IMR-90 (cell line): Measurements from ENCODE around the gene GZMA. TPM values are rescaled to one million over a fixed set of nuclear protein-coding genes. Genes with fewer than 3 reads are reported as not detected.

Source experiments
- ATAC-seq: fragments of 200-7000 bp; cut with Tn5 transposase; 2 replicates; pipeline ENCODE4 v1.9.1; 2020; ENCODE audit warnings: low read depth, mild to moderate bottlenecking, moderate library complexity
- BruUV-seq: library from RNA; stranded (reverse); fragments of 400-500 nt; replicated peaks from 2 replicates; lab custom pipeline; 2021; lab: Mats Ljungman, UMichigan
- CTCF ChIA-PET: fragments of 300-600 bp; formaldehyde crosslinking; extraction: SDS; loops from one replicate; lab custom pipeline; 2021; ENCODE audit warnings: antibody characterized with exemption; lab: Yijun Ruan, JAX
- POLR2A ChIA-PET: fragments of 300-600 bp; sonication (Branson Sonifier 250); formaldehyde crosslinking; loops from one replicate; lab custom pipeline; 2022; ENCODE audit warnings: antibody characterized with exemption; ENCODE audit not compliant: unreplicated experiment; lab: Charles Lee
- DNase-seq: peaks from one replicate; pipeline ENCODE4 v3.0.0; 2013
- H2AFZ ChIP-seq: replicated peaks from 2 replicates; pipeline ENCODE3; 2013; ENCODE audit warnings: low read length, mild to moderate bottlenecking; ENCODE audit not compliant: poor library complexity
- H2AK5ac ChIP-seq: 2 replicates; pipeline ENCODE4 v1.6.1; 2013; ENCODE audit warnings: low read depth, low read length, inconsistent platforms
- H2AK9ac ChIP-seq: replicated peaks from 2 replicates; pipeline ENCODE3; 2013; ENCODE audit warnings: mild to moderate bottlenecking, low read depth, low read length, moderate library complexity; ENCODE audit not compliant: poor library complexity
- H2BK120ac ChIP-seq: 2 replicates; pipeline ENCODE4 v1.6.1; 2013; ENCODE audit warnings: low read depth, low read length, inconsistent platforms
- H2BK15ac ChIP-seq: 3 replicates; pipeline ENCODE4 v1.6.1; 2013; ENCODE audit warnings: low read depth, low read length, inconsistent platforms
- H2BK20ac ChIP-seq: 2 replicates; pipeline ENCODE4 v1.6.1; 2013; ENCODE audit warnings: low read depth, mild to moderate bottlenecking, inconsistent platforms, low read length, moderate library complexity
- H2BK5ac ChIP-seq: 2 replicates; pipeline ENCODE4 v1.6.1; 2013; ENCODE audit warnings: mild to moderate bottlenecking, low read depth, low read length, inconsistent platforms; ENCODE audit not compliant: poor library complexity, severe bottlenecking
- H3K14ac ChIP-seq: replicated peaks from 2 replicates; pipeline ENCODE4 v1.6.1; 2013; ENCODE audit warnings: low read depth, low read length, inconsistent platforms
- H3K18ac ChIP-seq: 2 replicates; pipeline ENCODE4 v1.6.1; 2013; ENCODE audit warnings: low read depth, low read length, control low read depth
- H3K23ac ChIP-seq: 2 replicates; pipeline ENCODE4 v1.6.1; 2013; ENCODE audit warnings: low read depth, low read length, inconsistent platforms
- H3K27ac ChIP-seq: 2 replicates; pipeline ENCODE4 v1.5.1; 2013; ENCODE audit warnings: mild to moderate bottlenecking, control low read depth, low read length; ENCODE audit not compliant: insufficient read depth
- H3K27me3 ChIP-seq: 2 replicates; pipeline ENCODE4 v1.6.1; 2013; ENCODE audit warnings: low read length; ENCODE audit not compliant: control insufficient read depth, insufficient read depth
- H3K36me3 ChIP-seq: 2 replicates; pipeline ENCODE4 v1.6.1; 2013; ENCODE audit warnings: low read length, mixed read lengths; ENCODE audit not compliant: control insufficient read depth, insufficient read depth
- H3K4ac ChIP-seq: 2 replicates; pipeline ENCODE4 v1.6.1; 2013; ENCODE audit warnings: low read depth, low read length, inconsistent platforms
- H3K4me1 ChIP-seq: 2 replicates; pipeline ENCODE4 v1.6.1; 2013; ENCODE audit warnings: low read length, mixed read lengths; ENCODE audit not compliant: control insufficient read depth, insufficient read depth
- H3K4me2 ChIP-seq: 2 replicates; pipeline ENCODE4 v1.6.1; 2013; ENCODE audit warnings: low read depth, mild to moderate bottlenecking, control low read depth, low read length, moderate library complexity
- H3K4me3 ChIP-seq: 2 replicates; pipeline ENCODE4 v1.5.1; 2013; ENCODE audit warnings: low read depth, mild to moderate bottlenecking, control low read depth, low read length, moderate library complexity; ENCODE audit not compliant: insufficient read depth
- H3K56ac ChIP-seq: 2 replicates; pipeline ENCODE4 v1.6.1; 2013; ENCODE audit warnings: low read length, inconsistent platforms; ENCODE audit not compliant: insufficient read depth; ENCODE audit errors: extremely low read depth
- H3K79me1 ChIP-seq, 2 experiments: 2 replicates each; pipeline ENCODE4 v1.6.1; 2013; ENCODE audit warnings: low read length in 2 of 2, inconsistent platforms in 1 of 2, low read depth in 1 of 2
- H3K9ac ChIP-seq: 2 replicates; pipeline ENCODE4 v1.6.1; 2013; ENCODE audit warnings: low read depth, low read length, control low read depth
- H3K9me1 ChIP-seq: 2 replicates; pipeline ENCODE4 v1.6.1; 2013; ENCODE audit warnings: low read length, inconsistent platforms; ENCODE audit not compliant: insufficient read depth
- H3K9me3 ChIP-seq: 2 replicates; pipeline ENCODE4 v1.6.1; 2013; ENCODE audit warnings: low read length; ENCODE audit not compliant: control insufficient read depth, insufficient read depth
- H4K20me1 ChIP-seq: 2 replicates; pipeline ENCODE4 v1.6.1; 2013; ENCODE audit warnings: low read length, inconsistent platforms; ENCODE audit not compliant: insufficient read depth
- H4K5ac ChIP-seq: 2 replicates; pipeline ENCODE4 v1.6.1; 2013; ENCODE audit warnings: mild to moderate bottlenecking, low read depth, low read length, control low read depth
- H4K8ac ChIP-seq, 2 experiments: 2 replicates each; pipeline ENCODE4 v1.6.1; 2013; ENCODE audit warnings: low read depth in 2 of 2, low read length in 2 of 2, control low read depth in 1 of 2, inconsistent platforms in 1 of 2
- H4K91ac ChIP-seq: 2 replicates; pipeline ENCODE4 v1.6.1; 2013; ENCODE audit warnings: low read depth, low read length, inconsistent platforms; ENCODE audit not compliant: insufficient read depth
- BHLHE40 ChIP-seq: fragments of 150-350 bp; IDR thresholded peaks from 2 replicates; pipeline ENCODE4 v1.6.1; 2016; ENCODE audit warnings: mild to moderate bottlenecking, low read depth, low read length
- CEBPB ChIP-seq: IDR thresholded peaks from 2 replicates; pipeline ENCODE4 v1.6.1; 2012; ENCODE audit warnings: low read depth, low read length, improper control_type of control experiment
- CHD1 ChIP-seq: IDR thresholded peaks from 2 replicates; pipeline ENCODE4 v1.6.1; 2012; ENCODE audit warnings: low read depth, low read length, improper control_type of control experiment
- CTCF ChIP-seq: conservative IDR thresholded peaks from 2 replicates; pipeline ENCODE4 v1.5.1; 2012; ENCODE audit warnings: mild to moderate bottlenecking, low read depth, low read length, improper control_type of control experiment
- ELK1 ChIP-seq: fragments of 150-350 bp; IDR thresholded peaks from 2 replicates; pipeline ENCODE4 v1.6.1; 2016; ENCODE audit warnings: low read depth, mild to moderate bottlenecking, low read length, moderate library complexity, borderline replicate concordance
- FOS ChIP-seq: fragments of 150-350 bp; IDR thresholded peaks from 2 replicates; pipeline ENCODE4 v1.6.1; 2016; ENCODE audit warnings: low read depth, low read length
- MAFK ChIP-seq: IDR thresholded peaks from 2 replicates; pipeline ENCODE4 v1.6.1; 2012; ENCODE audit warnings: low read depth, low read length, improper control_type of control experiment
- MAZ ChIP-seq: IDR thresholded peaks from 2 replicates; pipeline ENCODE4 v1.6.1; 2012; ENCODE audit warnings: low read depth, mild to moderate bottlenecking, low read length, improper control_type of control experiment, moderate library complexity, borderline replicate concordance
- MXI1 ChIP-seq: IDR thresholded peaks from 2 replicates; pipeline ENCODE4 v1.6.1; 2012; ENCODE audit warnings: low read depth, mild to moderate bottlenecking, low read length, moderate library complexity, borderline replicate concordance
- NFE2L2 ChIP-seq: fragments of 150-350 bp; IDR thresholded peaks from 2 replicates; pipeline ENCODE4 v1.6.1; 2016; ENCODE audit warnings: low read depth, mild to moderate bottlenecking, low read length
- POLR2A ChIP-seq: IDR thresholded peaks from 2 replicates; pipeline ENCODE4 v1.6.1; 2012; ENCODE audit warnings: mild to moderate bottlenecking, low read depth, low read length
- RAD21 ChIP-seq: IDR thresholded peaks from 2 replicates; pipeline ENCODE4 v1.6.1; 2012; ENCODE audit warnings: low read length, improper control_type of control experiment
- RCOR1 ChIP-seq: IDR thresholded peaks from 2 replicates; pipeline ENCODE4 v1.6.1; 2012; ENCODE audit warnings: mild to moderate bottlenecking, low read length, improper control_type of control experiment; ENCODE audit not compliant: insufficient replicate concordance
- RFX5 ChIP-seq: IDR thresholded peaks from 2 replicates; pipeline ENCODE4 v1.8.0; 2012; ENCODE audit warnings: low read depth, mild to moderate bottlenecking, low read length, moderate library complexity
- SMC3 ChIP-seq: fragments of 150-350 bp; IDR thresholded peaks from 2 replicates; pipeline ENCODE4 v1.6.1; 2016; ENCODE audit warnings: low read depth, mild to moderate bottlenecking, antibody characterized with exemption, low read length, moderate library complexity
- WGBS, 2 experiments: methylation state at CpG; one replicate each; pipeline versions ENCODE4 v1.1.5 to v1.1.7; 2013; ENCODE audit warnings: missing lambda C conversion rate in 2 of 2; ENCODE audit not compliant: insufficient read length in 1 of 2; ENCODE audit errors: extremely low coverage in 2 of 2; 5-methylcytosine and 5-hydroxymethylcytosine counted together
- dilution Hi-C: fragments of 300-500 bp; cut with HindIII; formaldehyde crosslinking; loops from one replicate; pipeline ENCODE4 v1.14.3; 2018; ENCODE audit warnings: low sequenced_read_pairs; ENCODE audit not compliant: unreplicated experiment
- in situ Hi-C: fragments of 300-500 bp; cut with MboI; formaldehyde crosslinking; loops from 3 replicates; pipeline ENCODE4 v1.14.3; 2019; ENCODE audit warnings: low sequenced_read_pairs, inconsistent platforms, mixed read lengths
- intact Hi-C: fragments of 100-400 bp; cut with micrococcal nuclease; formaldehyde crosslinking; loops from 2 replicates; pipeline ENCODE4 v1.10.0; 2022
- polyA plus RNA-seq, 3 experiments: library from polyadenylated mRNA; depleted of rRNA; stranded (reverse); fragments of >200 nt; gene quantifications; 2 replicates each; pipeline ENCODE4 v1.2.3, GENCODE V29; 2012; ENCODE audit warnings: low replicate concordance in 1 of 3
- total RNA-seq: library from RNA; depleted of rRNA; stranded (reverse); fragments of >200 nt; gene quantifications from 2 replicates; pipeline ENCODE4 v1.2.3, GENCODE V29; 2012
- TF ChIP-seq, protein P1 (sequence below): fragments of 150-350 bp; IDR thresholded peaks from 2 replicates; pipeline ENCODE4 v1.6.1; 2017; ENCODE audit warnings: mild to moderate bottlenecking, antibody characterized with exemption, low read length, low read depth

GZMA gene
- total and polyA plus RNA-seq, 2 of the 4 experiments (the other 2 are of a cell fraction): not detected

DNA sequence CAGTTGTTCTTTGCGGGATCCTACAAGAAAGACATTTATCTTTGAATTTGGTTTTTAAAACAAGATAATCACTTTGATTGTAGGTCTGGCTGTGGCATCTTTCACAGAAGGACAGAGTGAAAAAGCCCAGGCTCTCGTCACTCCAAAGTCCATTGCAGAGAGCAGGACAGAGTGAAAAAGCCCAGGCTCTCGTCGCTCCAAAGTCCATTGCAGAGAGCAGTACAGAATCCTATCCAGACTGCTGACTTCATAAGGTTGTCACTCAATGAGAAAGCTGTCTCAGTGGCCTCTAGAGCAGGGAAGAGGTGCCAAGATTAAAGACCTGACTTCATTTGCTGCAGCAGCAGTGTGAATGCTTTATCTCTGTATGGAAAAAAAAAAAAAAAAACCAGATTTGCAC is 41.2 kb downstream of the GZMA start:
- Histone ChIP-seq H4K20me1 (no peaks in the 10 kb centered on the region), H3K18ac (no peak overlapping the region), H3K9me1 (no peaks in the 10 kb centered on the region), H3K4ac (no peak overlapping the region), H3K4me2 (no peak overlapping the region), H3K4me1 (0 out of 2 replicates have a peak, but pooled peaks cover 3% of the 10 kb centered on the region), H2BK5ac (no peak overlapping the region), H4K5ac (no peak overlapping the region), H3K36me3 (no peaks in the 10 kb centered on the region), H4K91ac (no peak overlapping the region), H3K14ac (no peak overlapping the region), H2BK120ac (no peak overlapping the region), H3K9me3 (no peaks in the 10 kb centered on the region), H3K56ac (no peak overlapping the region), H2AK5ac (no peak overlapping the region), H2BK20ac (no peak overlapping the region), H2AK9ac (no peak overlapping the region), H3K27ac (no peak overlapping the region), H3K9ac (no peak overlapping the region), H4K8ac (no peak overlapping the region), H3K23ac (no peak overlapping the region), H3K27me3 (peaks cover 16% of the 10 kb centered on the region), H3K4me3 (no peak overlapping the region), H3K79me1 (no peaks in the 10 kb centered on the region), H2AFZ (no peak overlapping the region), H2BK15ac (no peak overlapping the region)
- ATAC-seq: no peak
- dilution Hi-C loops: loop anchor here (25.0 kb wide), 1 partner anchor 206 kb away; no protein-coding TSS in a partner anchor
- POLR2A ChIA-PET: no interaction called here
- in situ Hi-C loops: loop anchor here (5.0 to 25.0 kb wide), 2 partner anchors 201 to 656 kb away; no protein-coding TSS in a partner anchor
- no CpG with 5 or more reads among the region's 4 CpGs for WGBS, 2 experiments
- DNase-seq: no peak
- CTCF ChIA-PET: interaction anchor here (2.1 kb wide), 1 partner anchor 199 kb away, joined by 6 read pairs; no protein-coding TSS in a partner anchor
- TF ChIP-seq BHLHE40 (no peak), RCOR1 (no peak), CEBPB (no peak), CTCF (no peak), RFX5 (no peak), POLR2A (no peak), CHD1 (no peak), SMC3 (no peak), MAZ (no peak), FOS (no peak), RAD21 (no peak), ELK1 (no peak), NFE2L2 (no peak), MAFK (no peak), MXI1 (no peak)
- TF ChIP-seq, protein P1, sequence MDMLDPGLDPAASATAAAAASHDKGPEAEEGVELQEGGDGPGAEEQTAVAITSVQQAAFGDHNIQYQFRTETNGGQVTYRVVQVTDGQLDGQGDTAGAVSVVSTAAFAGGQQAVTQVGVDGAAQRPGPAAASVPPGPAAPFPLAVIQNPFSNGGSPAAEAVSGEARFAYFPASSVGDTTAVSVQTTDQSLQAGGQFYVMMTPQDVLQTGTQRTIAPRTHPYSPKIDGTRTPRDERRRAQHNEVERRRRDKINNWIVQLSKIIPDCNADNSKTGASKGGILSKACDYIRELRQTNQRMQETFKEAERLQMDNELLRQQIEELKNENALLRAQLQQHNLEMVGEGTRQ: no peak
- intact Hi-C loops: no loop called here
- no TSS peak for BruUV-seq
